ENCODE measurements around the gene ABLIM1.

The ABLIM1 gene

GRCh38 chr10:114575417-114576131 is 82.5 kb downstream of the ABLIM1 start:
- DNase-seq, result no peak

GRCh38 chr10:114573330-114574045 is 84.6 kb downstream of the ABLIM1 start:
- DNase-seq, result no peak

- DNase-seq, result no peak
Measured at GRCh38 chr10:114571316-114571999, 86.6 kb downstream of the ABLIM1 start.

GRCh38 chr10:114566064-114566463 is 92.0 kb downstream of the ABLIM1 start:
- no peak for DNase-seq

GRCh38 chr10:114565066-114565465 is 93.0 kb downstream of the ABLIM1 start:
- DNase-seq, result no peak

GRCh38 chr10:114561008-114561523 is 97.0 kb downstream of the ABLIM1 start:
- DNase-seq, result no peak

GRCh38 chr10:114560144-114560543 is 97.9 kb downstream of the ABLIM1 start:
- no peak for DNase-seq

- DNase-seq, result no peak
Measured at GRCh38 chr10:114559636-114560035, 98.4 kb downstream of the ABLIM1 start.

- DNase-seq, result no peak
Measured at GRCh38 chr10:114557854-114558253, 100.2 kb downstream of the ABLIM1 start.

- DNase-seq, result no peak
Measured at GRCh38 chr10:114556236-114557122, 101.6 kb downstream of the ABLIM1 start.

- no peak for DNase-seq
Measured at GRCh38 chr10:114553436-114553835, 104.6 kb downstream of the ABLIM1 start.

- DNase-seq, result no peak
Measured at GRCh38 chr10:114552050-114552449, 106.0 kb downstream of the ABLIM1 start.

GRCh38 chr10:114551636-114551972 is 106.5 kb downstream of the ABLIM1 start:
- DNase-seq, result no peak

GRCh38 chr10:114550756-114551635 is 107.1 kb downstream of the ABLIM1 start:
- DNase-seq, result peak; percentile 67

- DNase-seq, result peak; percentile 42
Measured at GRCh38 chr10:114548662-114549061, 109.4 kb downstream of the ABLIM1 start.

GRCh38 chr10:114547514-114547913 is 110.6 kb downstream of the ABLIM1 start:
- peak; percentile 30 for DNase-seq

GRCh38 chr10:114547056-114547455 is 111.0 kb downstream of the ABLIM1 start:
- no peak for DNase-seq

GRCh38 chr10:114545819-114546218 is 112.3 kb downstream of the ABLIM1 start:
- no peak for DNase-seq

GRCh38 chr10:114545071-114545470 is 113.0 kb downstream of the ABLIM1 start:
- DNase-seq, result no peak

- DNase-seq, result no peak
Measured at GRCh38 chr10:114544045-114544659, 113.9 kb downstream of the ABLIM1 start.

GRCh38 chr10:114543456-114543855 is 114.6 kb downstream of the ABLIM1 start:
- no peak for DNase-seq

Data from OCI-M1 (cell line).